ENCODE measurements around the gene TSC2.
"Not testable (repeated sequence)": the region's sequence is repeated elsewhere in the genome, so short reads cannot be mapped to it uniquely, and the experiment has no call there.

Gene TSC2

DNA sequence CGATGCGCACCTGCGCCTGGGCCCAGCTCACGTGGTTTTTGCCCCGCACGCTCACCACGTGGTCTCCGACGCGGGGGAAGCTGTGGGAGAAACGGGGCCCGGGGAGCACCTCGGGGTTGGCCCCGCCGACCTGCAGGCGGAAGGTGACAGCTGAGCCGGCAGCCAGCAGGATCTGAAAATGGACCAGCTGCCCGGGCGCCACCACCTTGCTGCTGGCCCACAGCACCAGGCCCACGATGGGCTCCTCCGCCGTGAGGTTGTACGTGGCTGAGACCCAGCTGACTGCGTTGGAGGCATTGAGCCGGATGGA lies 61.4 kb downstream of the TSC2 start:
- H3K27ac ChIP-seq, result not testable (repeated sequence)

DNA sequence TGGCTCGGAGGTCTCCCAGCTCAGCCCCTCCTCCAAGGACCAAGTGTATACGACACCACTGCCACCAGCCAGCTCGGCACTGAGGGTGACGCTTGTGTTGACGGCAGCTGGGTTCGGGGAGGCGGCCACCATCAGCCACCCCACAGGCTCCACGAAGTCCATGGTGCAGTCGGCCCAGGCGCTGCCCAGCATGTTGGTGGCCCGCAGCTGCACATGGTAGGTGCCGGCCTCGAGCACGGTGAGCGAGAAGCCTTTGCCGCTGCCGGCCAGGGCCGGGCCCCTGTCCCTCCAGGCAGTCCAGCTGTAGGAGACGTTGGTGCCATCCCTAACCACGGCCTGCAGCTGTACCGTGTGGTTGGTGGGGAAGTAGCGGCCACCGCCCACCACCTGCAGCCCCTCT lies 62.1 kb downstream of the TSC2 start:
- not testable (repeated sequence) for H3K27ac ChIP-seq

DNA sequence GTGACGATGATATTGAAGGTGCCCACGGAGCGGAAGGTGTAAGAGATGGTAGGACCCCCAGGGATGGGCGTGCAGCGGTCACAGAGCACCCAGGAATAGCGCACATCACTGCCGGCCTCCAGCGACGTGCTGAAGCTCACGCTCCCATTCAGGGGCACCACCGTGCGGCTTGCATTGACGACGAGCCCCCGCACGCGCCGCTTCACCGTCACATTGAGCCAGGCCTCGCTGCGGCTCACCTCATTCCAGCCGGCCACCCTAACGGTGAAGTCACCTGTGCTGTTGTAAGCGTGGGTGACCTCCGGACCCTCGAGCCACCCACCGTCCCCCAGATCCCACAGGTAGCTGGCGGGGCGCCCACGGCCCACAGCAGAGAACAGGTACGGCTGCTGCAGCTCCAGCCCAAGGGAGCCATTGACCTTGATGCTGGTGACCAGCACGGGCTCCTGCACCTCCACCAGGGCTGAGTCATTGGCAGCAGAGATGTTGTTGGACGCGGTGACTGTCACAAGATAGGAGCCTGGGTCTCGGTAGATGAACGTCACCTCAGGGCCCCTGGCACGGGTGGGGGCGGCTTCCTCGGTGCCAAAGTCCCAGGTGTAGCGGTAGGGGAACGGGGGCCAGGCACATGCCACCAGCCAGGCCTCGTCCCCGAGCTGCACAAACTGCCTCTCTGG lies 62.7 kb downstream of the TSC2 start:
- H3K27ac ChIP-seq, result not testable (repeated sequence)

DNA sequence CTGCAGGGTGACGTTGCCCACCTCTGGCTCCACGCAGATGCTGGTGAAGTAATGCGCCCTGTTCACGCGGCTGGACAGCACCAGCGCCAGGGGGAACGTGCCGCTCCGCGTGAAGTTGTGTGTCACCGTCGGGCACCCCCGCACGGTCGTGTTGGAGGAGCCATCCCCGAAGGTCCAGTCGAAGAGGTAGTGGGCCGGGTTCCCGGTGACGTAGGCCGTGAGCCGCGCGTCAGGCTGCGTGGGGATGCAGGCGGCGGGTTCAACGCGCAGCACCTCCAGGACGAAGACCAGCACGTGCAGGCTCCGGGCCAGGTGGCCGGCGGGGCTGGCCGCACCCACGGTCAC lies 63.2 kb downstream of the TSC2 start:
- H3K27ac ChIP-seq, result not testable (repeated sequence)

DNA sequence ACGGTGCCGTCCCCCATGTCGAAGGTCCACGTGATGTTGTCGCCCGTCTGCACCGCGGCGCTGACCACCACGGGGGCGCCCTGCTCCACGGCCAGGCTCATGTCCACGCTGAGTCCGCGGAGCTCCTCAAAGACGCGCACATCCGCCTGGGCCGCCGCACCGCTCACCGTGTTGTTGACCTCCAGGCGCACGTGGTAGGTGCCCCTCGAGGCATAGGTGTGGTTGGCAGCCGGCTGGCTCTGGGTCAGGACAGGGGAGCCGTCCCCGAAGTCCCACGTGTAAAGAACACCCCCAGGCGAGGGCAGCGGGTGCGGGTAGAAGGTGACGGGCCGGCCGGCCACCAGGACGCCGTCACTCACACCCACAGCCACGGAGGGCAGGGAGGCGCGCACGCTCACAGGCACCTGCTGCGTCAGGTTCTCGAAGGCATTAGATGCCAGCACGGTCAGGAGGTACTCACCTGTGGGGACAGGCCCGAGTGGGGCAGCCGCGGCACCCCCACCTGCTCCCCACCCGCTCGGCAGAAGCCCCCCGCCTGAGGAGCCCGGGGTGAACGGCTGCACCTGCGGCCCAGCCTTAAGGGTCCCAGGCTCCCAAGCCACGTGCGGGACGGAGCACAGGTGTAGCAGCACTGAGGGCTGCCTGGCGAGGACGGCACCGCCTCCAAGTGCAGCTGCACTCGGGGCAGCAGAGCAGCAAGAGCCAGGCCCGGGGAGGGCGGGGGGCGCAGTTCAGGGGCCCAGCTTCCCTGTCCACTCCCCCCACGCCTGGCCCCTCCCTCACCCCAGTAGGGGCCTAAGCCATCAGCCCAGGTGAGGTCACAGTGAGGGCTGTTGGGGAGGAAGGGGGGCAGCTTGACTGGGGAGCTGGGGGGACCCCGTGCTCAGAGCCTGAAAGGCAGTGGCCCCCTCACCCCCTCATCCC lies 63.9 kb downstream of the TSC2 start:
- not testable (repeated sequence) for H3K27ac ChIP-seq

DNA sequence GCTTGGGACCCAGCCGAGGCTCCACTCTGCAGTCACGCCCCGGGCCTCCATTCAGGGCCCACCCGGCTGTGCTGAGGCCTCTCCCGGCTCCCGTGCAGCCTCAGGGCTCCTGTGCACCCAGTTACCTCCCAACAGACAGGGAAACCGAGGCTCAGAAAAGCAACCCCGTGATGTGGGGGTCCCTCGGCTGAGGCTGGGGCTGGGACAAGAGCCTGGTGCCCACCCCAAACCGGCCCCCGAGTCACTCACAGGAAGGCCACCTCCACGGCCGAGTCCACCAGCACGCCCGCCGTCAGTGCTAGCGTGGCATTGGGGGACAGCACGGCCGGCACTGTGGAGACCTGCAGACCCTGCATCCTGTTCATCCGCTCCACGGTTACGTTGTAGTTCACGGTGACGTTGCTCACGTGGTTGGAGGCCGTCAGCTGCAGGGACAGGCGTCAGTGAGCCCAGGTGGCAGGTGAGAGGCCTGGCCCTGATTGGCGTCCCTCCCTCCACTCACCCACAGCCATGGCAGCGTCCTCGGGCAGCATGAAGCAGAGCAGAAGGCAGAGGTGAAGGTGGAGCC lies 64.8 kb downstream of the TSC2 start:
- not testable (repeated sequence) for H3K27ac ChIP-seq

DNA sequence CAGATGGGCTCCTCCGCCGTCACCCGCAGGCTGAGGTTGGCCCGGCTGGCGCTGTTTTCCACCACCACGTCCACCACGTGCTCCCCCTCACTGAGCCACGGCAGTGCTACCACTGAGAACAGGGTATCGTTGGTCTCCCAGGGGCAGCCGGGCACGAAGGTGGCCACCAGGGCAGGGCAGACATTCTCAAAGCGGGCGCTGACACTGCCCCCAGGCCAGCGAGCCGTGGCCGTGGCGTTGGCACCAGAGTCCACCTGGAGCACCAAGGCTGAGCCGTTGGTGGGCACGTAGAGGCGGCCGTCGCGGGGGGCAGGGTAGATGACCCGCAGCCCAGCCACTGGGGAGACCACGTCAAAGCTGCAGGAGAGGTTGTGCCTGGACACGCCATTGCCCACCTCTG lies 66.4 kb downstream of the TSC2 start:
- H3K27ac ChIP-seq, result not testable (repeated sequence)

DNA sequence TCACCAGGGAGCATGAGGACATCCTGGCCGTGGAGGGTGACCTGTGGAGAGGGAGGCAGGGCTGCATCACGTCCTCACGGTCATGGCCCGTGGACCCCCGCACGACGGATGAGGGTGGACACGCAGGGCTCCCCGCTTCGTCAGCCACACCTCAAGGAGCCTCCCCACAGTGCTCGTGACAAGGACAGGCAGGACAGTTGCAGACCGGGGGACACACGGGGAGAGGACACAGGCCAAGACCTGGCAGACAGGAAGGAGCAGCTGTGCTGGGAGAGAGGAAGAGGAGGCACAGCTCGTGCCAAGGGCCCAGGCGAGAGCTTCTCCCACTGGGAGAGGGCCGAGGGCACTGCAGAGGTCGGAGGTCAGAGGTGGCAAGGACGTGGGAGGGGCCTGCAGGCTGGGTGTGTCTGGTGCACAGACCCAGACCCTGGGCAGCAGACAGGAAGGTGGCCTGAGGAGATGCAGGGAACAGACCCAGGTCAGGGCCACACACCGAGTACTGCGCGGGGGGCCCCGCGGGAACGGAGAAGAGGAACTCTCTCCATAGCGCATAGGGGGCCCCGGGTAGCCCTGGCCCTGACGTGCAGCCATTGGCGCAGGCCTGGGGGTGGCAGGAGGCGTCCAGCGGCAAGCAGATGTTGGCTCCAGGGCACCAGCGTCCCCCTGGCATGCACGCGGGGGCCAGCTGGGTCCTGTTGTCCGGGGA lies 67.3 kb downstream of the TSC2 start:
- H3K27ac ChIP-seq, result not testable (repeated sequence)

DNA sequence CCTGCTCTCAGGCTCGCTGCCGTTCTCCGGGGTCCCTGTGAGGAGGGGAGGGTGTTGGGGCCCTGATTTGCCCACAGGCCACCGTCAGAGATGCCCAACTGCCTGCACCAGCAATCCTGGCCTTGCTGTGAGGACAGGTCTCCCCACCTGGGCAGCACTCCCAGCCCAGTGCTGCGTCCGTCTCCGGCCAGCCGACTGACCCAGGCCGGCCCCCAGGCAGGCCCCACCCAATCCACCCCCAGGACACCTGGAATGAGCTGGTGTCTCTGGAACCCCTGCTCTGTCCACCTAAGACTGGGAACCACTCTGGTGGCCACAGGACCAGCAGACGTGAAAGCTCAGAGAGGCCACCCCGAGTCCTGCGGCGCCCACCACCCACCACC lies 67.8 kb downstream of the TSC2 start:
- TF ChIP-seq, protein P1, sequence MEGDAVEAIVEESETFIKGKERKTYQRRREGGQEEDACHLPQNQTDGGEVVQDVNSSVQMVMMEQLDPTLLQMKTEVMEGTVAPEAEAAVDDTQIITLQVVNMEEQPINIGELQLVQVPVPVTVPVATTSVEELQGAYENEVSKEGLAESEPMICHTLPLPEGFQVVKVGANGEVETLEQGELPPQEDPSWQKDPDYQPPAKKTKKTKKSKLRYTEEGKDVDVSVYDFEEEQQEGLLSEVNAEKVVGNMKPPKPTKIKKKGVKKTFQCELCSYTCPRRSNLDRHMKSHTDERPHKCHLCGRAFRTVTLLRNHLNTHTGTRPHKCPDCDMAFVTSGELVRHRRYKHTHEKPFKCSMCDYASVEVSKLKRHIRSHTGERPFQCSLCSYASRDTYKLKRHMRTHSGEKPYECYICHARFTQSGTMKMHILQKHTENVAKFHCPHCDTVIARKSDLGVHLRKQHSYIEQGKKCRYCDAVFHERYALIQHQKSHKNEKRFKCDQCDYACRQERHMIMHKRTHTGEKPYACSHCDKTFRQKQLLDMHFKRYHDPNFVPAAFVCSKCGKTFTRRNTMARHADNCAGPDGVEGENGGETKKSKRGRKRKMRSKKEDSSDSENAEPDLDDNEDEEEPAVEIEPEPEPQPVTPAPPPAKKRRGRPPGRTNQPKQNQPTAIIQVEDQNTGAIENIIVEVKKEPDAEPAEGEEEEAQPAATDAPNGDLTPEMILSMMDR (conservative IDR thresholded peaks at IDR 0.05), result no peak
- no peak overlapping the region for H3K27ac ChIP-seq

DNA sequence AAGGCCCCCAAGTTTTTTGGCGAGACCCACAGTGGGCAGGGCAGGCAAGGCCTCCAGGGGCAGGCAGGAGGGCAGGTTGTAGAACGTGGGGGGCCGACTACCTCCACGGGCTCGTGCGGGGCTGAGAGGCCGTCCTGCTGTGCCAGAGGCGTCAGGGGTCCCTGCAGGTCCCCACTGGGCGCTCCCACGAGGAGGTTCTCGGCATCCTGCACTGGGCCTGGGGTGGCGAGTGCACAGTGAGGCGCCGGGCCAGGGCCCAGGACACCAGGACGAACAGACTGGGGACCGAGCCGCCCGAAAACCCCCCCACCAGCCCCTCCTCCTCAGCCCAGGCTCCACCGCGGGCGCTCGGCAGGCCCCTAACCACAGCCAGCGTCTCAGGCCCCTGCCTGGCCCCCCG lies 68.6 kb downstream of the TSC2 start:
- not testable (repeated sequence) for H3K27ac ChIP-seq

DNA sequence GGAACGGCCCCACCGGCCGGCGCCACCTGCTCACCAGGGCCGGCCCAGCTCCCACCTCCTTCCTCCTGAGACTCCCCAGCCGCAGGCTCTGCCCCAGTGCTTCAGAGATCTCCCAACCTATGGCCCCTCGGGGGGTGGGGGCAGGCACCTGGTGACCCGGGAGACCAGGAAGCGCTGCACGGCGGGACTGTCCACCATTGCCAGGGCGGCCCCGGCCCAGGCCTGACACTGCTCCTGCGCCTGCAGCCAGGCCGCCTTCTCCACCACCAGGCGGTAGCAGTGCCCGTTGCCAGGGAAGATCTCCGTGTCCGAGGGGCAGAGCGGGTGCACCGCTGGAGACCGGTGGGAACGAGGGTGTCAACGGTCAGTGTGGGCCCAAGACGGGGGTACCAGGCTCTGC lies 69.6 kb downstream of the TSC2 start:
- not testable (repeated sequence) for H3K27ac ChIP-seq

DNA sequence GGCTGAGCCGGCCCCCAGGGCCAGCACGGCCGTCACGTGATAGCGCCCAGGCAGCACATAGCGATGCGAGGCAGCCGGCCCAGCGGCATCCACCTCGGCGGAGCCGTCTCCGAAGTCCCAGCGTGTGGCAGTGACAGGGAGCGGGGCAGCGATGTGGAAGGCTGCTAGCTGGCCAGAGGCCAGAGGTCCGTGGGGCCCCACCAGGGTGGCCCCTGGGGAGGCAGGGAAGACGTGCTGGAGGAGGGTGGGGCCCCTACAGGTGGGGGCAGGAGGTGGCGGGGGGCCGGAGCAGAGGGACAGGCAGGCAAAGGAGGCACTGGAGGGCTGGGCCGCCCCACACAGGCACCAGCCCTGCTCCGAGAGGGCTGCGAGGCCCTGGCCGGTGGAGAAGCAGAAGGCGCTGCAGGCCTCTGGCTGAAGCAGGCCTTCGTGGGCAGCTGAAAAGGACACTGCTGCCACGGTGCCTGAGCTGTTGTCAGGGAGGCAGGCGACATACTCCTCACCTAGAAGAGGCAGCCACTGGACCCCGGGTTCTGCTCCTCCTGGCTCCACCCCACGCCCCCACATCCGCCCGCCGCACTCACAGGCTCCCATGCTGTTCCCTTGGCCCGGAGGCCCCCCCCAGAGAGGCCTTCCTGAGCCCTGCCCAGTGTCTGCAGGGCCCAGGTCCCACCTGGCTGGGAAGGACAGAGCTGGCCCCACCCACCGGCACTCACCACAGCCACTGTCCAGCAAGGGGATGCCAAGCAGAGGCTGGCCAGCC lies 70.4 kb downstream of the TSC2 start:
- not testable (repeated sequence) for H3K27ac ChIP-seq

DNA sequence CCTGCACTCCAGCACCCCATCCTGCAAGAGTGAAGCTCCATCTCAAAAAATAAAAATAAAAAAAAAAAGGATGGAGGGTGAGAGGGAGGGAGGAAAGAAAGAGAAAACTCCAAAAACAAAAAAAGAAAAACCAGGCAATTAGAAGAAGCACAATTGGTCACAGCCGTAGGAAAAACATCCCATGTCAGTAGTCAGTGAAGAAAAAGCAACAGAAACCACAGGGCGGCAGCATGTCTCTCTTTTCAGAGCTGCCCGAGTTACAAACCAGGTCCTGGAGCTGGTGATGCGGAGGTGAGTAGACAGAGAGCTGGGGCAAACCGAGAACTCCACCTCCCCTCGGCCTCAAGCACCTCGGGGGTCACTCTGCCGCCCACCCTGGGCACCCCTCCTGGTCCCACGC lies 73.5 kb downstream of the TSC2 start:
- not testable (repeated sequence) for H3K27ac ChIP-seq

DNA sequence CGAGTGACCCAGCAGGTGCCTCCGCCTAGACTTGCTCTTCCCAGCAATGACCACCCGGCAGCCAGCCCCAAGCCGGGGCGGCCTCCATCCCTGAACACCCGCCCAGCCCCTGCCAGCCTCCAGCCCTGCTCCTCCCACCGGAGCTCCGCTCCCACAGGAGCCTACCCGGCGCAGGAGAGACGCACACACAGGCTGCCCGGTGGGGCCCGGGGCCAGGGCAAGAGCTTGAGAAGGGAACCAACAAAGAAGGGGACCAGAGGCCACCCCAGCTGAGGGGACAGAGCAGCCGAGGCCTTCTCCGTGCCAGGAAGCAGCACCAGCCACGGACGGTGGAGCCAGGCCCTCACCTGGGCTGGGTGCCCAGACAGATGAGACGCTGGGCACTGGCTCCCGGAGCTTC lies 74.1 kb downstream of the TSC2 start:
- H3K27ac ChIP-seq, result no peak overlapping the region
- TF ChIP-seq, protein P1 (conservative IDR thresholded peaks at IDR 0.05), result no peak
